ENCODE measurements around the gene TFPT.

The TFPT gene

GRCh38 chr19:54069470-54069869, 46.0 kb downstream of the TFPT start:
- DNase-seq = no peak

GRCh38 chr19:54063350-54064116, 51.9 kb downstream of the TFPT start, which contains the start of gene VSTM1:
TSS of gene VSTM1 (minus strand) at chr19:54063897. CDS start at chr19:54063777, 120 bp downstream.
- DNase-seq = no peak

DNA sequence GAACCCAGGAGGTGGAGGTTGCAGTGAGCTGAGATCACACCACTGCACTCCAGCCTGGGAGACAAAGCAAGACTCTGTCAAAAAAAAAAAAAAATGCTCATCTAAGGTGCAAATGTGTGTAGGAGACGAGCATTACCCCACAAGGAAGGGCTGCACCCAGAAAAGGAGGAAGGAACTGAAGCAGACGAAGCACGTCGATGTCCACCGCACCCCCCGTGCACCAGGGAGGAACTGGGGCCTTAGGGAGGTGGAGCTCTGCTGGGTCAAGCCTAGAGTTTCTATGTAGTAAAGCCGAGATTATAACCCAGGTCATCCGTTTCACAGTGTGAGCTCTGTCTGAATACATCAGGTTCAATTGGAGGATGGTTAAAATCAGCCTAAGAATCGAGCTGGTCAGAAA, 52.8 kb downstream of the TFPT start:
- peak; percentile 37 for DNase-seq

Measured in suppressor macrophage treated with lipopolysaccharide for 4 hours (primary cell).